IMR-90 (cell line): Measurements from ENCODE around the gene CP. TPM values are rescaled to one million over a fixed set of nuclear protein-coding genes. Genes with fewer than 3 reads are reported as not detected.

Experiments used
- ATAC-seq: fragments of 200-7000 bp; cut with Tn5 transposase; 2 replicates; pipeline ENCODE4 v1.9.1; 2020; ENCODE audit warnings: low read depth, mild to moderate bottlenecking, moderate library complexity
- BruUV-seq: library from RNA; stranded (reverse); fragments of 400-500 nt; replicated peaks from 2 replicates; lab custom pipeline; 2021; lab: Mats Ljungman, UMichigan
- CTCF ChIA-PET: fragments of 300-600 bp; formaldehyde crosslinking; extraction: SDS; loops from one replicate; lab custom pipeline; 2021; ENCODE audit warnings: antibody characterized with exemption; lab: Yijun Ruan, JAX
- POLR2A ChIA-PET: fragments of 300-600 bp; sonication (Branson Sonifier 250); formaldehyde crosslinking; loops from one replicate; lab custom pipeline; 2022; ENCODE audit warnings: antibody characterized with exemption; ENCODE audit not compliant: unreplicated experiment; lab: Charles Lee
- DNase-seq: peaks from one replicate; pipeline ENCODE4 v3.0.0; 2013
- H2AFZ ChIP-seq: replicated peaks from 2 replicates; pipeline ENCODE3; 2013; ENCODE audit warnings: low read length, mild to moderate bottlenecking; ENCODE audit not compliant: poor library complexity
- H2AK5ac ChIP-seq: 2 replicates; pipeline ENCODE4 v1.6.1; 2013; ENCODE audit warnings: low read depth, low read length, inconsistent platforms
- H2AK9ac ChIP-seq: replicated peaks from 2 replicates; pipeline ENCODE3; 2013; ENCODE audit warnings: mild to moderate bottlenecking, low read depth, low read length, moderate library complexity; ENCODE audit not compliant: poor library complexity
- H2BK120ac ChIP-seq: 2 replicates; pipeline ENCODE4 v1.6.1; 2013; ENCODE audit warnings: low read depth, low read length, inconsistent platforms
- H2BK15ac ChIP-seq: 3 replicates; pipeline ENCODE4 v1.6.1; 2013; ENCODE audit warnings: low read depth, low read length, inconsistent platforms
- H2BK20ac ChIP-seq: 2 replicates; pipeline ENCODE4 v1.6.1; 2013; ENCODE audit warnings: low read depth, mild to moderate bottlenecking, inconsistent platforms, low read length, moderate library complexity
- H2BK5ac ChIP-seq: 2 replicates; pipeline ENCODE4 v1.6.1; 2013; ENCODE audit warnings: mild to moderate bottlenecking, low read depth, low read length, inconsistent platforms; ENCODE audit not compliant: poor library complexity, severe bottlenecking
- H3K14ac ChIP-seq: replicated peaks from 2 replicates; pipeline ENCODE4 v1.6.1; 2013; ENCODE audit warnings: low read depth, low read length, inconsistent platforms
- H3K18ac ChIP-seq: 2 replicates; pipeline ENCODE4 v1.6.1; 2013; ENCODE audit warnings: low read depth, low read length, control low read depth
- H3K23ac ChIP-seq: 2 replicates; pipeline ENCODE4 v1.6.1; 2013; ENCODE audit warnings: low read depth, low read length, inconsistent platforms
- H3K27ac ChIP-seq: 2 replicates; pipeline ENCODE4 v1.5.1; 2013; ENCODE audit warnings: mild to moderate bottlenecking, control low read depth, low read length; ENCODE audit not compliant: insufficient read depth
- H3K27me3 ChIP-seq: 2 replicates; pipeline ENCODE4 v1.6.1; 2013; ENCODE audit warnings: low read length; ENCODE audit not compliant: control insufficient read depth, insufficient read depth
- H3K36me3 ChIP-seq: 2 replicates; pipeline ENCODE4 v1.6.1; 2013; ENCODE audit warnings: low read length, mixed read lengths; ENCODE audit not compliant: control insufficient read depth, insufficient read depth
- H3K4ac ChIP-seq: 2 replicates; pipeline ENCODE4 v1.6.1; 2013; ENCODE audit warnings: low read depth, low read length, inconsistent platforms
- H3K4me1 ChIP-seq: 2 replicates; pipeline ENCODE4 v1.6.1; 2013; ENCODE audit warnings: low read length, mixed read lengths; ENCODE audit not compliant: control insufficient read depth, insufficient read depth
- H3K4me2 ChIP-seq: 2 replicates; pipeline ENCODE4 v1.6.1; 2013; ENCODE audit warnings: low read depth, mild to moderate bottlenecking, control low read depth, low read length, moderate library complexity
- H3K4me3 ChIP-seq: 2 replicates; pipeline ENCODE4 v1.5.1; 2013; ENCODE audit warnings: low read depth, mild to moderate bottlenecking, control low read depth, low read length, moderate library complexity; ENCODE audit not compliant: insufficient read depth
- H3K56ac ChIP-seq: 2 replicates; pipeline ENCODE4 v1.6.1; 2013; ENCODE audit warnings: low read length, inconsistent platforms; ENCODE audit not compliant: insufficient read depth; ENCODE audit errors: extremely low read depth
- H3K79me1 ChIP-seq, 2 experiments: 2 replicates each; pipeline ENCODE4 v1.6.1; 2013; ENCODE audit warnings: low read length in 2 of 2, inconsistent platforms in 1 of 2, low read depth in 1 of 2
- H3K9ac ChIP-seq: 2 replicates; pipeline ENCODE4 v1.6.1; 2013; ENCODE audit warnings: low read depth, low read length, control low read depth
- H3K9me1 ChIP-seq: 2 replicates; pipeline ENCODE4 v1.6.1; 2013; ENCODE audit warnings: low read length, inconsistent platforms; ENCODE audit not compliant: insufficient read depth
- H3K9me3 ChIP-seq: 2 replicates; pipeline ENCODE4 v1.6.1; 2013; ENCODE audit warnings: low read length; ENCODE audit not compliant: control insufficient read depth, insufficient read depth
- H4K20me1 ChIP-seq: 2 replicates; pipeline ENCODE4 v1.6.1; 2013; ENCODE audit warnings: low read length, inconsistent platforms; ENCODE audit not compliant: insufficient read depth
- H4K5ac ChIP-seq: 2 replicates; pipeline ENCODE4 v1.6.1; 2013; ENCODE audit warnings: mild to moderate bottlenecking, low read depth, low read length, control low read depth
- H4K8ac ChIP-seq, 2 experiments: 2 replicates each; pipeline ENCODE4 v1.6.1; 2013; ENCODE audit warnings: low read depth in 2 of 2, low read length in 2 of 2, control low read depth in 1 of 2, inconsistent platforms in 1 of 2
- H4K91ac ChIP-seq: 2 replicates; pipeline ENCODE4 v1.6.1; 2013; ENCODE audit warnings: low read depth, low read length, inconsistent platforms; ENCODE audit not compliant: insufficient read depth
- BHLHE40 ChIP-seq: fragments of 150-350 bp; IDR thresholded peaks from 2 replicates; pipeline ENCODE4 v1.6.1; 2016; ENCODE audit warnings: mild to moderate bottlenecking, low read depth, low read length
- CEBPB ChIP-seq: IDR thresholded peaks from 2 replicates; pipeline ENCODE4 v1.6.1; 2012; ENCODE audit warnings: low read depth, low read length, improper control_type of control experiment
- CHD1 ChIP-seq: IDR thresholded peaks from 2 replicates; pipeline ENCODE4 v1.6.1; 2012; ENCODE audit warnings: low read depth, low read length, improper control_type of control experiment
- ELK1 ChIP-seq: fragments of 150-350 bp; IDR thresholded peaks from 2 replicates; pipeline ENCODE4 v1.6.1; 2016; ENCODE audit warnings: low read depth, mild to moderate bottlenecking, low read length, moderate library complexity, borderline replicate concordance
- MAZ ChIP-seq: IDR thresholded peaks from 2 replicates; pipeline ENCODE4 v1.6.1; 2012; ENCODE audit warnings: low read depth, mild to moderate bottlenecking, low read length, improper control_type of control experiment, moderate library complexity, borderline replicate concordance
- MXI1 ChIP-seq: IDR thresholded peaks from 2 replicates; pipeline ENCODE4 v1.6.1; 2012; ENCODE audit warnings: low read depth, mild to moderate bottlenecking, low read length, moderate library complexity, borderline replicate concordance
- NFE2L2 ChIP-seq: fragments of 150-350 bp; IDR thresholded peaks from 2 replicates; pipeline ENCODE4 v1.6.1; 2016; ENCODE audit warnings: low read depth, mild to moderate bottlenecking, low read length
- POLR2A ChIP-seq: IDR thresholded peaks from 2 replicates; pipeline ENCODE4 v1.6.1; 2012; ENCODE audit warnings: mild to moderate bottlenecking, low read depth, low read length
- RAD21 ChIP-seq: IDR thresholded peaks from 2 replicates; pipeline ENCODE4 v1.6.1; 2012; ENCODE audit warnings: low read length, improper control_type of control experiment
- RCOR1 ChIP-seq: IDR thresholded peaks from 2 replicates; pipeline ENCODE4 v1.6.1; 2012; ENCODE audit warnings: mild to moderate bottlenecking, low read length, improper control_type of control experiment; ENCODE audit not compliant: insufficient replicate concordance
- RFX5 ChIP-seq: IDR thresholded peaks from 2 replicates; pipeline ENCODE4 v1.8.0; 2012; ENCODE audit warnings: low read depth, mild to moderate bottlenecking, low read length, moderate library complexity
- SMC3 ChIP-seq: fragments of 150-350 bp; IDR thresholded peaks from 2 replicates; pipeline ENCODE4 v1.6.1; 2016; ENCODE audit warnings: low read depth, mild to moderate bottlenecking, antibody characterized with exemption, low read length, moderate library complexity
- USF2 ChIP-seq: fragments of 150-350 bp; IDR thresholded peaks from 2 replicates; pipeline ENCODE4 v1.6.1; 2017; ENCODE audit warnings: mild to moderate bottlenecking, antibody characterized with exemption, low read length, low read depth
- WGBS, 2 experiments: methylation state at CpG; one replicate each; pipeline versions ENCODE4 v1.1.5 to v1.1.7; 2013; ENCODE audit warnings: missing lambda C conversion rate in 2 of 2; ENCODE audit not compliant: insufficient read length in 1 of 2; ENCODE audit errors: extremely low coverage in 2 of 2; 5-methylcytosine and 5-hydroxymethylcytosine counted together
- dilution Hi-C: fragments of 300-500 bp; cut with HindIII; formaldehyde crosslinking; loops from one replicate; pipeline ENCODE4 v1.14.3; 2018; ENCODE audit warnings: low sequenced_read_pairs; ENCODE audit not compliant: unreplicated experiment
- in situ Hi-C: fragments of 300-500 bp; cut with MboI; formaldehyde crosslinking; loops from 3 replicates; pipeline ENCODE4 v1.14.3; 2019; ENCODE audit warnings: low sequenced_read_pairs, inconsistent platforms, mixed read lengths
- intact Hi-C: fragments of 100-400 bp; cut with micrococcal nuclease; formaldehyde crosslinking; loops from 2 replicates; pipeline ENCODE4 v1.10.0; 2022
- polyA plus RNA-seq, 3 experiments: library from polyadenylated mRNA; depleted of rRNA; stranded (reverse); fragments of >200 nt; gene quantifications; 2 replicates each; pipeline ENCODE4 v1.2.3, GENCODE V29; 2012; ENCODE audit warnings: low replicate concordance in 1 of 3
- total RNA-seq: library from RNA; depleted of rRNA; stranded (reverse); fragments of >200 nt; gene quantifications from 2 replicates; pipeline ENCODE4 v1.2.3, GENCODE V29; 2012

The CP gene
- total and polyA plus RNA-seq, 2 of the 4 experiments (the other 2 are of a cell fraction): not detected

GRCh38 chr3:149142682-149143081 lies 78.9 kb downstream of the CP start:
- no TSS peak for BruUV-seq

More at GRCh38 chr3:149142682-149143081, 78.9 kb downstream of the CP start:
- intact Hi-C loops (no loop called here), in situ Hi-C loops (no loop called here), dilution Hi-C loops (no loop called here)
- Histone ChIP-seq H2BK20ac (no peak overlapping the region), H4K5ac (no peak overlapping the region), H2BK5ac (no peak overlapping the region), H2AK5ac (no peak overlapping the region), H3K36me3 (peaks cover 12% of the 10 kb centered on the region), H3K27me3 (no peaks in the 10 kb centered on the region), H3K79me1 (peaks cover 6 to 20% of the 10 kb centered on the region in 2 experiments; a peak in 3 of 4 replicates), H3K18ac (no peak overlapping the region), H3K56ac (no peak overlapping the region), H2BK15ac (no peak overlapping the region), H2BK120ac (no peak overlapping the region), H3K23ac (no peak overlapping the region), H3K9me3 (no peaks in the 10 kb centered on the region), H4K91ac (no peak overlapping the region), H2AK9ac (no peak overlapping the region), H3K4me1 (no peaks in the 10 kb centered on the region), H2AFZ (no peak overlapping the region), H3K27ac (no peak overlapping the region), H3K4me2 (no peak overlapping the region), H3K9me1 (no peaks in the 10 kb centered on the region; the same call in 1 of the 2 replicates), H4K20me1 (no peaks in the 10 kb centered on the region; the same call in 1 of the 2 replicates), H3K14ac (no peak overlapping the region), H3K4ac (no peak overlapping the region), H3K4me3 (no peak overlapping the region), H3K9ac (no peak overlapping the region), H4K8ac (no peak overlapping the region)
- no peak for DNase-seq
- no peak for ATAC-seq
- TF ChIP-seq RAD21: no peak
- no peak for TF ChIP-seq POLR2A
- no peak for TF ChIP-seq ELK1
- TF ChIP-seq RCOR1: no peak
- no peak for TF ChIP-seq MAZ
- no peak for TF ChIP-seq NFE2L2
- no peak for TF ChIP-seq MXI1
- no peak for TF ChIP-seq SMC3
- no peak for TF ChIP-seq CHD1
- TF ChIP-seq BHLHE40: no peak
- TF ChIP-seq USF2: no peak
- no peak for TF ChIP-seq RFX5
- no peak for TF ChIP-seq CEBPB
- ChIA-PET POLR2A (no interaction called here), CTCF (interaction anchor here (1.1 kb wide), 1 partner anchor 166 kb away, joined by 3 read pairs; no protein-coding TSS in a partner anchor)
- 100% methylated on average over 1 of the region's 4 CpGs; no CpG with 5 or more reads in 1 of the 2 experiments for WGBS, 2 experiments
